NCI-H1105 (cell line): ENCODE results near the gene DNAJB6.
A peak's percentile ranks its signal among the peaks of the same experiment; 100 is the strongest.

Experiments
- DNase-seq: peaks from one replicate; lab custom pipeline; 2025; lab: John Stamatoyannopoulos, UW

The DNAJB6 gene

DNA sequence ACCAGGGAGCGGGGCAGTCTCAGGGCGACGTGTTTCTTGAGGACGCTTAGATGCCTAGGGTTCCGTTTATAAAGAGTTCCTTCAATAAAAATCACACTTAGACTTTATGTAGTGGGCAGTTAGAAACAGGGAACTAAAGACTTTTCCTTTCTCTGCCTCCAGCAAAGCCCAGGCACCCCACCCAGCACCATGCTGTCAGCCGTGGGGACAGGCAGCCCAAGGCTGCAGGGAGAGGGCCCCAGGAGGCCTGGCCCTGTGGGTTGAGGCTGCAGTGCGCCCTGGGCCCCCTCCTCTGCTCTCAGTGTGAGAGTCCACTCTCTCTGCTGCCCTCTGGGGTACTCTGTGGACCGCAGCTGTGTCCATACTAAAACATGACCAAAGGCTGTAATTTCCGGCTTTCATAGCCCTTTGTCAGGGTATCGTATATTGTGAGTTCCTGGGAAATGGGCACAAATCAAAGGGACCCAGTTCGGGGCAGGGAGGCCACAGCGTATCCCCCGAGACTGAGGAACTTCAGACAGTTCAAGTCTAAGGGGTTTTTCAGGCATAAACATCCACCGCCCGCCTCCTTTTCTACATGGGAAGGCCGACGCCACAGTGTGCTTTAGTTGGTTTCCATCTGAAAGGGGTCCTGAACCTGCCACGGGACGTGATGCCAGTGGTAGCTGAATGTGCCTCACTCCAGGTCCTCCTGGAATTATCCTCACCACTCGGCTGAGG is 59.7 kb downstream of the DNAJB6 start:
- DNase-seq, result no peak

DNA sequence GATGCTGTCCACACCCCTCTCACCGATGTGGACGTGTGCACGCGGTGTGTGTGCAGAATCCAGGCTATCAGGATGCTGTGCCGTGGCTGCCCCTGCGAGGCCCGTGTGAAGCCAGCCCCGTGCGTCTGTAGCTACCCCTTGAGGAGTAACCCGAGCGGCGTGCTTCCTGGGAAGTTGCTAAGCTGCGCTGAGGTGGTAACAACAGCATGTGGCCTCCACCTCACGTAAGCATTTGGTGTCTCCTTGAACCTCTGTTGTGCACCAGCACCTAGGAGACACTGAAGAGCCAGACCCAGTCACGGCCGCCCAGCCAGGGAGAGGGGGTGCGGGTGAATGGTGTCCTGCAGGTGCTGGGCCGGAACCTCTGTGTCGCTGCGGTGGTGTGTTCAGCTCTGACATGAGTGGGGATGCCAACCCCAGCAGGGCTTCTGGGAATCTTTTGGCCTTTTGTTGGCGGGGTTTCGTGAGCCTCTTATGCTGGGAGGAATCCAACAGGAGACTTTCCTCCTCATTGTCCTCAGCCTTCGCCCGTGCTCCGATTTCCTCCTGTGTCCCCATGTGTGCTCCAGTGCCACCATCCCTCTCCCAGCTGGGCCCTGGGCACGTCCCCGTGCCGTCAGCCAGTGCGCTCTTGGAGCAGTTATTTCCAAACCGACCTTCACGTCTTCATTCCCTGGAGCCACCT is 60.4 kb downstream of the DNAJB6 start:
- no peak for DNase-seq

DNA sequence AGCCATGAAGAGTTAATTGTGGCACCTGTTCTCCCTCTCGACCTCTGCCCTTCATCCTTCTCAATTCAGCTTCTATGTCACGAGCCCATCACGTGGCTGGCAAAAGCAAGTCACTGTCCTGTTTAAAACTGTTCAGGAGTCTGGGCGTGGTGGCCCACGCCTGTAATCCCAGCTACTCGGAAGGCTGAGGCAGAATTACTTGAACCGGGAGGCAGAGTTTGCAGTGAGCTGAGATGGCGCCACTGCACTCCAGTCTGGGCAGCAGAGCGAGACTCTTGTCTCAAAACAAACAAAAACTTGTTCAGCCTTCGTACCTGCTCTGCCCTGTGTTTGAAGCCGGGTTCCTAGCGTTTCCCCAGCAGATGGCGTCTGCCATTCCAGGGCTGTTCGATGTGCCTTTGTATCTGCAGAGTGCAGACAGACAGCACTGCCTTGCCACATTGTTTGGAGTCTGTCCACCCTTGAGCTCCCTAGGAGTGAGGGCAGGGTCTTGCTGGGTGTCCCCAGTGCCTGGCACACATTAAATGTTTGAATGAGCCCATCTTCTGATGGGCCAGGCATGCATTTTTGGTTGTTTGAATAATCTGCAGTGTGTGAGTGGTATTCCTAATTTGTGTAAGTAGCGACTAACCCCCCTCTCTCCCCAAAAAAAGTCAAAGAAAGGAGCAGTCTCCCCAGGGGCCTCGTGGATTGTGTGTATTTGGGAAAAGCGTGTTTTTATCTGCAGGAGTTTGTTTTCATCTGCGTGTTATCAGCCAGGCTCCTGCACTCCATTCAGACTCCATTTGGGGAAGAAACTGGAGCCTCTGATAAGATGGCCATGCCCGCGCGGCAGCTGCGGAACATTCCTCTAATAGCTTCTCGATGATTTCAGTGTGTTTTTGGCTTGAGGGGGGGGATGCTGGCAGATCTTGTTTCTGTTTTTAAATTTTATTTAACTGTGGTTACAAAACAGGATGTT is 61.2 kb downstream of the DNAJB6 start:
- DNase-seq, result peak; percentile 32

DNA sequence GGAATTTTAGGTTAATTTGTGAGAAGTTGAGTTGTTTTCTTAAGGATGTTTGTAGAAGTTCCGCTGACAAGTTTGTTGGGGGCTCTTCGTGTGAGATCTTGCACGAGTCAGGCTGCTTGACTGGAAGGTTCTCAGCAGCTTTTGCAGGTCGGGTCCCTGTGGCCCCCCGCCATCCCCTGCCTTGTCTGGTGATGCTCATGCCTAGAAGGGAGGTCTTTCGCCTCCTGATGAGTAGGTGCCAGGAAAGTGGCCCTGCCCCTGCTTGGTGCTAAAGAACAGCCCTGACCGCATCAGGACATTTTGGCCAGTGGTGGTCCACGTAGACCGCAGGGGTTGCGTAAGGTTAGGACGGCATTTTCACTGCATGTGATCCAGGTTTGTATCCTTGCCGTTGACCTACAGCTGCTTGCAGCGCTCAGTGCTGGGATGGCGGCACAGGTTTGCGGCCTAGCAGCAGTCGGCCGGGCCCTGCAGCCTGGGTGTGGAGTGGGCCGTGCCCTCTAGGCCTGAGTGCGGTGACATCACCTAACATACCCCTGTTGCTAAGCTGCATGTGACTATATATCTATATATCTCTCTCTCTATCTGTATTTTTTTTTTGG is 62.4 kb downstream of the DNAJB6 start:
- no peak for DNase-seq

DNA sequence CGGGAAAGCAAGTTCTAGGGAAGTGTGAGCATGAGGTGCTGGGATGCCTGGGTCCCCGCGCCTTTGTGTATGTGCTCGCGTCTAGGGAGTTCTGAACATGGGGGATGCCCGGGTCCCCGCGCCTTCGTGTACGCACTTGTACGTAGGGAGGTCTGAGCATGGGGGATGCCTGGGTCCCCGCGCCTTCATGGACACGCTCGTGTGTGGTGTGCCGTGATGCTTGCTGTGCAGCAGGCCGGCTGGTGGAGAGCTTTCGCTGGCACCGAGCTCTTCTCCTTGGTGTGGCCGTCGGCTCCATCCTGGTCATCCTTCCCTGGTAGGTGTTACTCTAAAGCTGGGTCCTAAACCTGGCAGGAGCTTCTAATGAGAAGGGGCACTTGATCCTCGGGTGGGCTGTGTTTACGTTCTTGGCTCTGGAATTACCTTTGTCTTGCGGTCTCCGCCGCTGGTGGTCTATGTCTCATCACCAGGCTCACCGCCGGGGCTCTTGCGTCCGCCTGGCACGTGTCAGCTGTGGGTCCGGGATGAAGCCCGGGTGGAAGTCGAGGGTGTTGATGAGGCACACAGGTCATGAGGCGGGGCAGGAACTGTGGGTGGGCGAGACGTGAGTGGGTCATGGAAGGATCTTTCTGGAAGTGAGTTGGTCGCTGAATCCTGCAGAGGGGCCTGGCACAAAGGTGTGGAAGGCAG is 63.5 kb downstream of the DNAJB6 start:
- DNase-seq, result no peak

DNA sequence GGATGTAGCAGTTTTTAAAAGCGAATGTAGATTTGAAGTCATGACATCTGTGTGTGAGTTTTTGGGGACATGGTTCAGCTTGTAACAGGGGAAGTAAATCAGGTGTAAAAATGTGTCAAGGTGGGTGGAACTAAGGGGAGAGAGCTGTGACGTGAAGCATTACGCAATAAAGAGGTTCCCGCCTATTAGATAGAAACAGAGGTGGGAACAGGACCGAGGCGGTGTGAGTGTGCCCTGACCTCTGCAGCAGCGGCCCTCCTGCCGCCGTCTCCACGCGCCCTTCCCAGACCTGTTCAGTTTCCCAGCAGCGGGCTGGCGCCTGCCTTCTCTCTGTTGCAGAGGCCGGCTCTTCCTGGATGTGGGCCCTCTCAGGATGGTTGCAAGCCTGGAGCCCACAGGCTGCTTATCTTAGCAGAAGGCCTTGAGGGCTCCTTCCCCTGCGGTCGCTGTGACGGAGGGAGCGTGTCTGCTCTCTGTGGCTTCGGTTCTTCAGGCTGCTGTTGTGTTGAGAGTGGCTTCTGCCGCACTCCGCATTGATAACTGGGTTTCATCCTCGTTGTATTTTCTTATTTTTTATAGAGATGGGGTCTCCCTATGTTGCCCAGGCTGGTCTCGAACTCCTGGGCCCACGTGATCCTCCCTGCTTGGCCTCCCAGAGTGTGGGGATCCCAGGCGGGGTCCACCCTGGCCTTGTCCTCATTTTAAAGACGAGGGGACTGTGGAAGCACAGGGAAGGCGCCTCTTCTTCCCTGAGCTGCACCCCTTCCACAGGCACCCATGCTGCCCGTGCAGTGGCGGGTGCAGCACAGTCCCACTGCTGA is 65.0 kb downstream of the DNAJB6 start:
- no peak for DNase-seq

GRCh38 chr7:157402388-157402703 is 65.5 kb downstream of the DNAJB6 start:
- DNase-seq, result no peak

GRCh38 chr7:157402911-157403534 is 66.2 kb downstream of the DNAJB6 start:
- DNase-seq, result no peak

DNA sequence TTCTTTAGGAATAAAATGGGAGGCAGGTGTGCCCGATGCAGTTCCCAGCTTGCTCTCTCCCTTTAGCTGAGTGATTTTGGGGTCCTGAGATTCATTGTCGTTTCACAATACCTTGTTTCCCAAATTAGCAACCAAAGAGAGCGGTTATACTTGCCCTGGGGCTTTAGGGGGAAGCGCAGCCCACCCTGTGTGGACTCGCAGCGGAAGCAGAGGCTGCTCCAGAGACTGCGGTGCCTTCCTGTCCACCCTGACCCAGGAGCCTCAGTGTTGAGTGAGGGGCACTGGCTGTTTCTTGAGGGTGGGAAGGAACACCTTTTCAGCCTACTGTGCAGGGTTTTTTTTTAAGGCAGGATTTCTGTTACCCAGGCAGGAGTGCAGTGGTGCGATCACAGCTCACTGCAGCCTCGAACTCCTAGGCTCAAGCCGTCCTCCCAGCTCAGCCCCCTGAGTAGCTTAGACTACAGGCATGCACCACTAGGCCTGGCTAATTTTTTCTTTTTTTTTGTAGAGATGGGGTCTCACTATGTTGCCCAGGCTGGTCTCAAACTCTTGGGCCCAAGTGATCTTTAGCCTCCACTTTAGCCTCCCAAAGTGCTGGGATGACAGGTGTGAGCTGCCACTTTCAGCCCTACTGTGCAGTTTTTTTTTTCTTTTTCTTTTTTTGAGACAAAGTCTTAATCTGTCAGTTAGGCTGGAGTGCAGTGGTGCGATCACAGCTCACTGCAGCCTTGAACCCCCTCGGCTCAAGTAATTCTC is 67.0 kb downstream of the DNAJB6 start:
- no peak for DNase-seq

GRCh38 chr7:157404845-157405481 is 68.2 kb downstream of the DNAJB6 start:
- no peak for DNase-seq

DNA sequence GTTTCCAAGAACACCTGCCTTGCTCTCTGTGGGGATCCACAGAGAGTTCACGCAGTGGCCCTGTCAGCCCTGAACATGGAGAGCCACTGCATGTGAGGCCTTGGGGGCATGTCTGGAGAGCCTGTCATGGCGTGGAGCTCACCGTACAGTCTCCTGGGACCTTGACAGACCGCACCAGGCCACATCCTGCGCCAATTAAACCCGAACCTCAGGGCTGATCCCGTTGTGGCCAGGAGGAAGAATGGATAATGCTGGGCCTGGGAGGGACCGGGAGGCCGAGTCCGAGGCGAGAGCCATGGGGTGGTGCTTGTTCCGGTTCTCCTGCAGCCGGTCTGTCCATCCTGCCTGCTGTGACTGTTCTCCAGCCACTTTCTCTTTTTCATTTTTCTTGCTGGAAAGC is 68.7 kb downstream of the DNAJB6 start:
- no peak for DNase-seq

DNA sequence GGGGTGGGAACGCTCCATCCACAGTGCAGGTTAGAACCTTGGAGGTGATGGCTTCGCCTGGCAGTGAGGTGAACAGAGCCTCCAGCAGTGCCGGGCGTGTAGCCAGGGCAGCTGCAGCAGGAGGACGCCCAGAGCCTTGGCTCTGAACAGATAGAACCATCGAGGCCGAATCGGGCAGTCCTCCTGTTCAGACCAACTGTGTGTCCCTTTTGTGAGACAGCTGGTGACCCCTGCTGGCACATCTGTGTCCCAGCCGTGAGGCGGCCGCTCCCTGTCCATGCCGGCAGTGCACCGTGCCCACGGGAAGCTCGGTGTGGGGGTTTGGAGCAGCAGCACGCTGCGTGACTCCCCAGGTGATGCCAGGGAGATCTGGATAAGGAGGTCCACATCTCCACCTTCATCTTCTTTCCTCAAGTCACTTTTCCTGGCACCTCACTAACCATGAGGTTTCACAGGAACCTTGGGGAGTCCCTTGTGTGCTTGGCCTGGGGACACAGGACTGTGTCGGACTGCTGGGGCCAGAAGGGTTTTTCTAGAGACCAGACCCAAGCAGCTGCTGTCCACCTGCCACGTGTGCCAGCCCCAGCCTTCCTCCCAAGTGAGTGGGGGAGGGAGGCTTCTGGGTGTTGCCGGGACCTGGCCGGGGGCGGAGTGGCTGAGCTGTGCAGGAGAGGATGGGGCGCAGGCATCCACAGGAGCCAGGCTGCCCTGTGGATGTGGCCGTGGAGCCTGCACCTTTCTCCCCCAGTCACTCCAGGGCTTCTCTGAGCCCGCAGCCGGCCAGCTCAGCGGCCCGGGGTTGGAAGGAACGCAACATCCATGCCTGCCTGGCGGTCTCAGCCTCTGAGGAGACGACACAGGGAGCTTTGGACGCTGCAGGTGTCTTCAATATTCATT is 69.4 kb downstream of the DNAJB6 start:
- no peak for DNase-seq

- no peak for DNase-seq
Observed at GRCh38 chr7:157406971-157407370, 70.2 kb downstream of the DNAJB6 start.

- no peak for DNase-seq
Observed at GRCh38 chr7:157407512-157408257, 70.9 kb downstream of the DNAJB6 start.

- no peak for DNase-seq
Observed at GRCh38 chr7:157408258-157409101, 71.7 kb downstream of the DNAJB6 start.

GRCh38 chr7:157409149-157409752 is 72.4 kb downstream of the DNAJB6 start:
- DNase-seq, result no peak
